C4-2B (cell line): ENCODE measurements around the gene SH3PXD2B.

ENCODE experiments used
- ZFX ChIP-seq: fragments of 450-650 bp; IDR thresholded peaks from 2 replicates; pipeline ENCODE4 v1.6.1; 2017
- TF ChIP-seq, protein P1 (sequence below): fragments of 450-650 bp; conservative IDR thresholded peaks from 2 replicates; pipeline ENCODE4 v1.5.1; 2017; ENCODE audit warnings: mild to moderate bottlenecking

DNA sequence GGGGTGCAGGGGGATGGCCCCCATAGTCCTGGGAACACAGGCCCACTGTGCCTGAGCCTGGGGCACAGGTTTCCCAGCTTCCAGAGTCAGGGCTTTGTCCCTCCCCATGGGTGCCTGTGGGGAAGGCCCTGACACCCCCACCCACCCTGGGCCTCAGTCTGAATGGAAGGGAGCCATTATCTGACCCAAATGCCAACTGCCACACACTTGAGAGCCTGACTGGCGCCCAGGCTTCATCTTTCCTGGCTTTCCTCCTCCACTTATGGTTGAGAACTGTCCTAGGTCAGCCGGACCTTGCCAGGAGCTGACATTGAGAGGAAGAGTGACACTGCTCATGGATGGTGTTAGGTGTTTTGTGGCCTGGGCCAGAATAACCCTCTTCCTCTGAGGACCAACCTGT lies 24.0 kb downstream of the SH3PXD2B start:
- TF ChIP-seq, protein P1, sequence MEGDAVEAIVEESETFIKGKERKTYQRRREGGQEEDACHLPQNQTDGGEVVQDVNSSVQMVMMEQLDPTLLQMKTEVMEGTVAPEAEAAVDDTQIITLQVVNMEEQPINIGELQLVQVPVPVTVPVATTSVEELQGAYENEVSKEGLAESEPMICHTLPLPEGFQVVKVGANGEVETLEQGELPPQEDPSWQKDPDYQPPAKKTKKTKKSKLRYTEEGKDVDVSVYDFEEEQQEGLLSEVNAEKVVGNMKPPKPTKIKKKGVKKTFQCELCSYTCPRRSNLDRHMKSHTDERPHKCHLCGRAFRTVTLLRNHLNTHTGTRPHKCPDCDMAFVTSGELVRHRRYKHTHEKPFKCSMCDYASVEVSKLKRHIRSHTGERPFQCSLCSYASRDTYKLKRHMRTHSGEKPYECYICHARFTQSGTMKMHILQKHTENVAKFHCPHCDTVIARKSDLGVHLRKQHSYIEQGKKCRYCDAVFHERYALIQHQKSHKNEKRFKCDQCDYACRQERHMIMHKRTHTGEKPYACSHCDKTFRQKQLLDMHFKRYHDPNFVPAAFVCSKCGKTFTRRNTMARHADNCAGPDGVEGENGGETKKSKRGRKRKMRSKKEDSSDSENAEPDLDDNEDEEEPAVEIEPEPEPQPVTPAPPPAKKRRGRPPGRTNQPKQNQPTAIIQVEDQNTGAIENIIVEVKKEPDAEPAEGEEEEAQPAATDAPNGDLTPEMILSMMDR = no peak
- TF ChIP-seq ZFX = no peak
